ENCODE data around the gene SEMA3A.
"Not testable (repeated sequence)": the region's sequence is repeated elsewhere in the genome, so short reads cannot be mapped to it uniquely, and the experiment has no call there.

The SEMA3A gene

DNA sequence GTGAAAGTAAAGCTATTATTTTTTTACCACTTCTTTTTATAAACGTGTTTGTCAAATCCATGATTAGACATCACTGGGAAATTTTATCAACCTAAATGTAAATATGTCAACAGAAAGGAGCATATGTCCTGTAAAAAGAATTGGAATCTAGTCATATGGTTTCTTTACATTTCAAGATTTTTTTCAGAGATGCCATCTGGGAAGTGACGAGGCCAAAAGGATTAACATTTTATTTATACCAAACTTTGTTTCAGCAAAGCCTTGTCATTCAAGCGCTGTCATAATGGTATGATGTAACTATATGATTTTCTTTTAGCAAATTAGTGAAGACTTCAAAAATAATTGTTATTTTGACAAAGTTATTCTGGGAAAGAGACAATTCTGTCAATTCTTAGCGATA is 117.3 kb downstream of the SEMA3A start:
- H3K4me3 ChIP-seq (ENCODE audit: low read length) = no peak overlapping the region
- TF ChIP-seq, protein P1, sequence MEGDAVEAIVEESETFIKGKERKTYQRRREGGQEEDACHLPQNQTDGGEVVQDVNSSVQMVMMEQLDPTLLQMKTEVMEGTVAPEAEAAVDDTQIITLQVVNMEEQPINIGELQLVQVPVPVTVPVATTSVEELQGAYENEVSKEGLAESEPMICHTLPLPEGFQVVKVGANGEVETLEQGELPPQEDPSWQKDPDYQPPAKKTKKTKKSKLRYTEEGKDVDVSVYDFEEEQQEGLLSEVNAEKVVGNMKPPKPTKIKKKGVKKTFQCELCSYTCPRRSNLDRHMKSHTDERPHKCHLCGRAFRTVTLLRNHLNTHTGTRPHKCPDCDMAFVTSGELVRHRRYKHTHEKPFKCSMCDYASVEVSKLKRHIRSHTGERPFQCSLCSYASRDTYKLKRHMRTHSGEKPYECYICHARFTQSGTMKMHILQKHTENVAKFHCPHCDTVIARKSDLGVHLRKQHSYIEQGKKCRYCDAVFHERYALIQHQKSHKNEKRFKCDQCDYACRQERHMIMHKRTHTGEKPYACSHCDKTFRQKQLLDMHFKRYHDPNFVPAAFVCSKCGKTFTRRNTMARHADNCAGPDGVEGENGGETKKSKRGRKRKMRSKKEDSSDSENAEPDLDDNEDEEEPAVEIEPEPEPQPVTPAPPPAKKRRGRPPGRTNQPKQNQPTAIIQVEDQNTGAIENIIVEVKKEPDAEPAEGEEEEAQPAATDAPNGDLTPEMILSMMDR (conservative IDR thresholded peaks at IDR 0.05; ENCODE audit: low read length) = no peak
- DNase-seq (ENCODE audit: low read depth) = no peak

DNA sequence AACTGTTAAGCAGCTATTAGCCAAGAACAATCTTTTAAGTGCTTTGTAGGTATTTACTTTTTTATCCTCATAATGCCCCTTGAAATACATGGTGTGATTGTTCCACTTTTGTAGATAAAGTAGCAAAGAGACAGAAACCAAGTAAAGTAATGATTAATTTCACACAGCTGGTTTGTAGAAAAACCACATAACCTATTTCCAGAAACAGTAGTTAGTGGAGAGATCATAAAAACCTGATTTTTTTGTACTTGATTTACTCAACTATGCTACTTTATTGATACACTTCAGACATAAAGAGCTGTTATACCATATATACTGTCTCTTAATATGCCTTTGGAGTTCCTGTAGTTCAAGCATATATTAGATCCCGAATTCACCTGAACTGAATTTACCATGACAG is 118.4 kb downstream of the SEMA3A start:
- TF ChIP-seq, protein P1 (conservative IDR thresholded peaks at IDR 0.05; ENCODE audit: low read length) = no peak
- DNase-seq (ENCODE audit: low read depth) = no peak
- no peak overlapping the region for H3K4me3 ChIP-seq (ENCODE audit: low read length)

- peak; percentile 79 for DNase-seq (ENCODE audit: low read depth)
- TF ChIP-seq, protein P1 (conservative IDR thresholded peaks at IDR 0.05; ENCODE audit: low read length) = no peak
- no peak overlapping the region for H3K4me3 ChIP-seq (ENCODE audit: low read length)
These were observed 121.3 kb downstream of the SEMA3A start for GRCh38 chr7:84073186-84073875.

DNA sequence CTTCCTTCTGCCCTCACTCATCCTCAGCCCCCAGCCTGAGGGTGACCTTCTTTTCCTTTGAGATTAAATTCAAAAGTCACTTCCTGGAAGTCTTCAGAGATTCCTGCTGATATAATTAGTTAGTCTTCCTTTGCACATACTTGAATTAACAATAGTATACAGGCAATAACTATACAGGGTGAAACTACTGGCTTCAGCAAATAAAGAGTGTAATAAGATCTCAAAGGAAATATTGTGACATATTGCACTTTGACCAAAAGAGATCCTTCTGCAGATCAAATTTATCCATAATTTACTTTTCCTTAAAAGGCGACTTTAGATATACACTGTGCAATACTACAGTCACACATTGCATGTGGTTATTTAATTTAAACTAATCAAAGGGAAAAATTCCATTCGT is 123.8 kb downstream of the SEMA3A start:
- DNase-seq (ENCODE audit: low read depth) = no peak
- TF ChIP-seq, protein P1 (conservative IDR thresholded peaks at IDR 0.05; ENCODE audit: low read length) = no peak
- H3K4me3 ChIP-seq (ENCODE audit: low read length) = no peak overlapping the region

GRCh38 chr7:84069999-84070500 is 124.5 kb downstream of the SEMA3A start:
- H3K4me3 ChIP-seq (ENCODE audit: low read length) = no peak overlapping the region
- no peak for DNase-seq (ENCODE audit: low read depth)
- TF ChIP-seq, protein P1 (conservative IDR thresholded peaks at IDR 0.05; ENCODE audit: low read length) = no peak

- H3K4me3 ChIP-seq (ENCODE audit: low read length) = no peak overlapping the region
- no peak for DNase-seq (ENCODE audit: low read depth)
- TF ChIP-seq, protein P1 (conservative IDR thresholded peaks at IDR 0.05; ENCODE audit: low read length) = no peak
These were observed 125.6 kb downstream of the SEMA3A start for GRCh38 chr7:84069033-84069432.

GRCh38 chr7:84062489-84062901 is 132.1 kb downstream of the SEMA3A start:
- DNase-seq (ENCODE audit: low read depth); H3K4me3 ChIP-seq (ENCODE audit: low read length): not testable (repeated sequence)
